OCI-LY1 (cell line): ENCODE data around the gene AIMP1.

Experiments used
- H2AFZ ChIP-seq: fragments of 200-600 bp; sonication (generic), shearing (Covaris generic); 2 replicates; pipeline ENCODE4 v1.6.0; 2014; ENCODE audit warnings: antibody characterized with exemption, mild to moderate bottlenecking, low read length
- H3F3A ChIP-seq: fragments of 200-600 bp; sonication (generic), shearing (Covaris generic); 2 replicates; pipeline ENCODE4 v1.6.0; 2014; ENCODE audit warnings: mild to moderate bottlenecking, antibody characterized with exemption, low read length, moderate library complexity; ENCODE audit not compliant: insufficient read depth
- H3K27ac ChIP-seq: fragments of 200-600 bp; sonication (generic); 2 replicates; pipeline ENCODE4 v1.5.1; 2014; ENCODE audit warnings: low read length, mixed run types, mild to moderate bottlenecking, low read depth; ENCODE audit not compliant: poor library complexity, severe bottlenecking
- H3K27me3 ChIP-seq: fragments of 200-600 bp; sonication (generic); 2 replicates; pipeline ENCODE4 v1.6.0; 2014; ENCODE audit warnings: antibody characterized with exemption, mild to moderate bottlenecking, low read length, moderate library complexity; ENCODE audit not compliant: insufficient read depth
- H3K36me3 ChIP-seq: fragments of 200-600 bp; sonication (generic); 2 replicates; pipeline ENCODE4 v1.6.1; 2014; ENCODE audit warnings: mild to moderate bottlenecking, antibody characterized with exemption, low read length, moderate library complexity, mixed read lengths; ENCODE audit not compliant: insufficient read depth
- H3K4me1 ChIP-seq: fragments of 200-600 bp; sonication (generic); 2 replicates; pipeline ENCODE4 v1.5.1; 2014; ENCODE audit warnings: mild to moderate bottlenecking, low read length, moderate library complexity; ENCODE audit not compliant: insufficient read depth, severe bottlenecking
- H3K4me2 ChIP-seq: fragments of 200-600 bp; sonication (generic), shearing (Covaris generic); 2 replicates; pipeline ENCODE4 v1.6.1; 2014; ENCODE audit warnings: low read length
- H3K4me3 ChIP-seq: fragments of 200-600 bp; sonication (generic); 2 replicates; pipeline ENCODE4 v1.5.1; 2014; ENCODE audit warnings: low read length, low read depth, mild to moderate bottlenecking, mixed read lengths; ENCODE audit not compliant: poor library complexity, severe bottlenecking
- H3K79me2 ChIP-seq: fragments of 200-600 bp; shearing (Covaris generic); 2 replicates; pipeline ENCODE4 v1.6.1; 2016; ENCODE audit warnings: mixed run types, low read length, mixed read lengths; ENCODE audit not compliant: insufficient read depth
- H3K9ac ChIP-seq: fragments of 200-600 bp; sonication (generic), shearing (Covaris generic); 2 replicates; pipeline ENCODE4 v1.6.1; 2014; ENCODE audit warnings: mild to moderate bottlenecking, low read length, mixed read lengths
- H3K9me2 ChIP-seq: fragments of 200-600 bp; sonication (generic), shearing (Covaris generic); 2 replicates; pipeline ENCODE4 v1.6.1; 2014; ENCODE audit warnings: low read depth, mild to moderate bottlenecking, low read length, mixed read lengths
- H3K9me3 ChIP-seq: fragments of 200-600 bp; shearing (Covaris generic); 2 replicates; pipeline ENCODE4 v1.6.1; 2014; ENCODE audit warnings: low read length, mixed read lengths
- H4K20me1 ChIP-seq: fragments of 200-600 bp; sonication (generic), shearing (Covaris generic); 2 replicates; pipeline ENCODE4 v1.6.0; 2016; ENCODE audit warnings: mild to moderate bottlenecking, low read length; ENCODE audit not compliant: insufficient read depth
- EZH2 ChIP-seq: fragments of 200-600 bp; sonication (generic), shearing (Covaris generic); IDR thresholded peaks from 2 replicates; pipeline ENCODE4 v1.8.0; 2017; ENCODE audit warnings: borderline replicate concordance, mixed run types, mild to moderate bottlenecking, antibody characterized with exemption, low read length, moderate library complexity, mixed read lengths
- TF ChIP-seq, protein P1 (sequence below): fragments of 200-600 bp; sonication (generic), shearing (Covaris generic); IDR thresholded peaks from 2 replicates; pipeline ENCODE4 v1.5.1; 2017; ENCODE audit warnings: mild to moderate bottlenecking, antibody characterized with exemption, low read length, moderate library complexity, mixed read lengths

Gene AIMP1

DNA sequence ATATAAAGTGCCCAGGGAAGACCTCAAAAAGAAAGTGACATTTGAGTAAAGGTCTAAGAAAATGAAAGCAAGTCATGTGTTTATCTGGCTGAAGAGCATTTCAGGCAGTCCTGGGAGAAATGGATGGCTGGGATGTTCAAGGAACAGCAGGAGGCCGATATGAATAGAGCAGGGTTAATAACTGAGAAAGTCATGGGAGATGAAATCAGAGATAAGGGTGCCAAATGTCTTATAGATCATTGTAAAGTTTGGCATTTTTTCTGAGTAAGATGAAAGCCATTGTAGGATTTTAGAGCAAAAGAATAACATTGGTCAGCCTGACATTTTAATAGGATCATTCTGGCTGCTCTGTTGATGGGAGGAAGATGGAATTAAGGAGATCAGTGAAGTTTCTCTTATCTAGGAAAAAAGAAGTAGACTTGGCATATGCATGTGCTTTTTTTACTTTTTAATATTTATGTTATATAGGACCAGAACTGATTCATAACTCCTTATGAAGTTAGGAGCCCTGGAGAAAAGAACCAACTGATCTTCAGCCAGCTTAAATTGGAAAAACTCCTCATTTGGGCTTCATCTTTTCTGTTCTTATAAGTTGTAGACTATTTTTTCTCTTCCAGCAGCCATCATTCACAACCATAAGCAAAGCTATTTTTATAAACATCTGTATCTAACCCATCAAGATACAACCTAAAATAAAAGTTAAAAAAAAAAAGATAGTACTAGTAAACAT is 18.6 kb downstream of the AIMP1 start:
- Histone ChIP-seq H4K20me1 (no peaks in the 10 kb centered on the region), H3K4me3 (no peak overlapping the region), H3K79me2 (no peaks in the 10 kb centered on the region), H3K9me2 (no peaks in the 10 kb centered on the region), H3K4me1 (no peaks in the 10 kb centered on the region), H3K4me2 (no peak overlapping the region), H3K36me3 (peaks cover 79% of the 10 kb centered on the region), H3K9me3 (no peaks in the 10 kb centered on the region), H3F3A (no peaks in the 10 kb centered on the region), H3K27ac (no peak overlapping the region), H2AFZ (no peak overlapping the region), H3K27me3 (no peaks in the 10 kb centered on the region), H3K9ac (no peak overlapping the region)
- TF ChIP-seq, protein P1, sequence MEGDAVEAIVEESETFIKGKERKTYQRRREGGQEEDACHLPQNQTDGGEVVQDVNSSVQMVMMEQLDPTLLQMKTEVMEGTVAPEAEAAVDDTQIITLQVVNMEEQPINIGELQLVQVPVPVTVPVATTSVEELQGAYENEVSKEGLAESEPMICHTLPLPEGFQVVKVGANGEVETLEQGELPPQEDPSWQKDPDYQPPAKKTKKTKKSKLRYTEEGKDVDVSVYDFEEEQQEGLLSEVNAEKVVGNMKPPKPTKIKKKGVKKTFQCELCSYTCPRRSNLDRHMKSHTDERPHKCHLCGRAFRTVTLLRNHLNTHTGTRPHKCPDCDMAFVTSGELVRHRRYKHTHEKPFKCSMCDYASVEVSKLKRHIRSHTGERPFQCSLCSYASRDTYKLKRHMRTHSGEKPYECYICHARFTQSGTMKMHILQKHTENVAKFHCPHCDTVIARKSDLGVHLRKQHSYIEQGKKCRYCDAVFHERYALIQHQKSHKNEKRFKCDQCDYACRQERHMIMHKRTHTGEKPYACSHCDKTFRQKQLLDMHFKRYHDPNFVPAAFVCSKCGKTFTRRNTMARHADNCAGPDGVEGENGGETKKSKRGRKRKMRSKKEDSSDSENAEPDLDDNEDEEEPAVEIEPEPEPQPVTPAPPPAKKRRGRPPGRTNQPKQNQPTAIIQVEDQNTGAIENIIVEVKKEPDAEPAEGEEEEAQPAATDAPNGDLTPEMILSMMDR = no peak

DNA sequence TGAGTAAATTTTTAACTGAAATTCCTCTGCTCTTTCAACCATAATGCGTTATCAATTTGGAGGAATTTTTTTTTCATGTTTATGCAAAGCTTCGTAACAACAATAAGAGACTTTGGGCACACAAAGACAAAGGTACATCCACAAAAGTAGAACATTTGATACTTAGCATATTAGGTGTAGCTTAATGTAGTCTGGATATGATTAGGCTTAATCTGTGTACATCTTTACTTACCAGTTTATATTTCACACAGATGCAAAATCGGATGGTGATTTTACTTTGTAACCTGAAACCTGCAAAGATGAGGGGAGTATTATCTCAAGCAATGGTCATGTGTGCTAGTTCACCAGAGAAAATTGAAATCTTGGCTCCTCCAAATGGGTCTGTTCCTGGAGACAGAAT is 20.3 kb downstream of the AIMP1 start:
- no peaks in the 10 kb centered on the region for H4K20me1 ChIP-seq
- no peak overlapping the region for H3K4me2 ChIP-seq
- H3K9me3 ChIP-seq = no peaks in the 10 kb centered on the region
- peaks cover 81% of the 10 kb centered on the region for H3K36me3 ChIP-seq
- H3K9ac ChIP-seq = no peak overlapping the region
- peaks cover 4% of the 10 kb centered on the region for H3K79me2 ChIP-seq
- H2AFZ ChIP-seq = no peak overlapping the region
- H3F3A ChIP-seq = no peaks in the 10 kb centered on the region
- H3K27ac ChIP-seq = no peak overlapping the region
- H3K9me2 ChIP-seq = no peaks in the 10 kb centered on the region
- no peak overlapping the region for H3K4me3 ChIP-seq
- H3K4me1 ChIP-seq = no peaks in the 10 kb centered on the region
- TF ChIP-seq, protein P1 = no peak
- H3K27me3 ChIP-seq = no peaks in the 10 kb centered on the region

DNA sequence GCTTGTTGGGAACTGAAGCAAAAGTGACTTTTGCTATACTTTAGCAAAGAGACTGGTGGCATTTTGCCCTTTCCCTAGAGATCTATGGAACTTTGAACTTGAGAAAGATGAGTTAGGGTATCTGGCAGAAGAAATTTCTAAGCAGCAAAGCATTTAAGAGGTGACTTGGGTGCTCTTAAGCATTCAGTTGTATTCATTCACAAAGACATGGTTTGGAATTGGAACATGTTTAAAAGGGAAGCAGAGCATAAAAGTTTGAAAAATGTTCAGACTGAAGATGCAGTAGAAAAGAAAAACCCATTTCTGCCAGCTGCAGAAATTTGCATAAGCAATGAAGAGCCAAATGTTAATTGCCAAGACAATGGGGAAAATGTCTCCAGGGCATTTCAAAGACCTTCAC is 21.6 kb downstream of the AIMP1 start:
- Histone ChIP-seq H3K4me2 (no peak overlapping the region), H2AFZ (no peak overlapping the region), H3K9me2 (no peaks in the 10 kb centered on the region), H3K9ac (no peak overlapping the region), H3K36me3 (peaks cover 82% of the 10 kb centered on the region), H3F3A (no peaks in the 10 kb centered on the region), H3K79me2 (peaks cover 8% of the 10 kb centered on the region), H3K27me3 (no peaks in the 10 kb centered on the region), H4K20me1 (no peaks in the 10 kb centered on the region), H3K4me3 (no peak overlapping the region), H3K27ac (no peak overlapping the region), H3K4me1 (no peaks in the 10 kb centered on the region), H3K9me3 (no peaks in the 10 kb centered on the region)
- TF ChIP-seq, protein P1 = no peak
- no peak for TF ChIP-seq EZH2
